Stimulated activated CD4-positive, alpha-beta T cell treated with anti-CD3 and anti-CD28 coated beads, Interleukin-15, amount 100 ng/mL, for 48 hours (primary cell): ENCODE measurements around the gene TEAD4.

Source experiments
- DNase-seq, 2 donors: peaks; one replicate each; pipeline ENCODE4 v3.0.0-alpha.2; 2020; ENCODE audit warnings: low read depth in 2 of 2

TEAD4 gene

DNA sequence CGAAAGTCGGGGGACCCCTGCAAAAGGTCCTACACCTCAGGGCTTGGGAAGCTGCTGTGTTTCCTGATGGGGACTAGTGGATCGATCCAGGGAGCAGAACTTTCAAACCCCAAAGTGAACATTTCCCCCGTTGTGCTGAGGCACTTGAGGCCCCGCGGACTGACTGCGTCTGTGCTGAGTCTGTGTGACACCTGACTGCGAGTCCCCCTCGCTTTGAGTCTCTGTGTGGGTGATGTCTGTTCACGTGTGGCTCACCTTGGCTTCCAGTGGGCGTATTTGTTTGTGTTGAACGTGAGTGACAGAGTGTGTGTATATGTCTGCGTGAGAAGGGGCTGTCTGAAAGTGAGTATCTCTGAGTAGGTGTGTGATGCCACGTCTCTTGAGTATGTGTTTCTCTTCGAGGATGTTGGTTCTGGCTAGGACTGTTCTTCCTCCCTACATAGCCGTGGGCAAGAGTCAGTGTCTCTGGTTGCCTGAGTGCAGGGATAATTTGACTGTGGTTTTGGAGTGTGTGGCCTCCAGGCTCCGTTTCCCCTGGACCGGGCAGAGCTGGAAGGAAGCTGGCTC is 1.3 kb downstream of the TEAD4 start:
- DNase-seq, result no peak

DNA sequence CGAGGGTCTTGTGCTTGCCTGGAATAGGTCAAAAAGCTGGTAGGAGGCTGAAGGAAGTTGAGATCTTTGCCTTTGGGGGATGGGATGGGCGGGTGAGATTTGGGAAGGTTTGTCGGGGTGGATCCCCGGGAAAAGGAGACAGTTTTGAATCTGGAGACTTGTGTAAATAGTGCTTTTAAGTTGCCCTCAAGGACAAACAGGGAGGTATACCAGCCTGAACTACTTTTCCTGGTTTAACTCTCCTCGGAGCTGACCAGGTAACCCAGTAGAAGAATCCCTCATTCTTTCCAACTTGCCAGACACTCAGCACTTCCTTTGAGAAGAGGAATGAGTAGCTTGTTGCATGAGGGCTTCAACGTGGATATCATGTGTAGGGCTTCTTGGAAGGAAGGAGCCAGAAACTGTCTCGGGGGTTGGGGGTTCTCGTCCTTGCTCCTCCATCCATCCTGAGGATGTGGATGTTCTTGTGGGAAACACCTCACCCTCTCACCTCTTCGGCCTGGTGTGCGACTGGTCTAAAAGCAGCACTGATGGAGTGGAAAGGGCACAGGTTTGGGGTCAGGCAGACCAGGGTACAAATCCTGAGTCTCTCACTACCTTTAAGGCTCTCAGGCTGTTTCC is 1.9 kb downstream of the TEAD4 start:
- no peak for DNase-seq

DNA sequence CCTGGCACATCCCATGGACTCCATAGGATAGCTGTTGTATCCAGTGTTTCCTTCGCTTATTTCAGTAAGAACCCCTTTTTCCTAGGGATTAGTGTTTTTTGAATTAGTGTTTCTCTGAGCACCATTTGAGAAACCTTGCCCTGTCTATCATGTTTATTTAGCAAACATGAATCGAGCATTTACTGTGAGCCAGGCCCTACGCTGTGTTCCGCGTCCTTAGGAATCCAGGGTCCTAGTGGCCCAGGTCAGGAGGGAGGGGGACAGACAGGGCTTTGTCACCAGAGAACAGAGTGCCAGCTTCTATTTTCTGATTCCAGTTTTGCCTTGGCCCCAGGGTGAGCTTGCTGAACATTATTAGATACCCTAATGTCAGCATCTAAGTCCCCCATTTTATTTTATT is 2.5 kb downstream of the TEAD4 start:
- DNase-seq, result no peak

DNA sequence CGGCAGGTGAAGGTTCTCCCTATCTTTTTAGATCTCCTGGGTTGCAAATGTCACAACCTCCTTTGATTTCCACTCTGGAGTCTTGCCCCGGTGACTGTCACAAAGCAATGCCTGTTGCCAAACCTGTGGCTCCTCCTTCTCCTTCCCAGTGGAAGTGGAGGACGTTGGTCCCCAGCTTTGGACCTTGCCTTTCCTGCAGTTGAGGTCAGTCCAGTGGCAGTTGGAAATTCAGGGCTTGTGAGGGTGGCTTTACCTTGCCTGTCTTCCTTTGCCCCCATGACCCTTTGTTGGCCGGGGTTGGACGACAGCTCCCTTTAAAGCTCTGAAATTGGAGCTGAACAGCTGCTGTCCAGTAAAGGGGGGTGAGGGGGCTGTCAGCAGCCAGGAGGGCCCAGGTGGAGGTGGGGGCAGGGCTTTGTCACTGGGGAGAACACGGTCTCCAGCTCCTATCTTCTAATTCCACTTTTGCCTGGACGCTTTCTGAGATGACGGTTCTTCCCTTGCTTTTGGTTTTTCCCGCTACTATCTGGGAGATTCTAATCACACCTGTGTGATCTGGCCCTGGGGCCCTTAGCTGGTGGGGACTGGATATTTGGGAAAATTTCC is 4.1 kb downstream of the TEAD4 start:
- DNase-seq, result no peak

DNA sequence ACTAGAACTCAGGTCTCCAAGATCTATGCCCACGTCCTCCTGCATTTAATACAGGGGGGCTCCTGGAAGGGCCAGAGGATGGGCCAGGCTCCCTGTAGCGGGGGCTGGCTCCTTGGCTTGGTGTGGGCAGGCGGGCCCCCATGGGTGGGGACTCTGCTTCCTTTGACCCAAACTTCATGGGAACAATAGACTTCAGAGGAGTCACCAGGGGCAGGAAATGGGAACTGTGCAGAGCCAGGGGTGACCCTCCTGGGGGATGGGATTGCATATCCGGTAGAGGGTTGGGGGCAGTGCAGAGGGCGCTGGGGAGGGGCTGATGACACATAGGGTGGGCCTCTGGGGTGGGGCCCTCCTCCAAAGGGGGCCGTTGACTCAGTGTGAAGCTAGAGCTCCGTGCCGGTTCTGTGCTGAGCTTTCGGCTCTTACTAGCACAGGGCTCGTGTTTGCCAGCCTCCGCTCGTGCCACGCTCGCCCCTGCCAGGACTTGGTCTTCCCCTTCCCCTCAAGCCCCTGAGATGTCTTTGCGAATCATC is 4.6 kb downstream of the TEAD4 start:
- no peak for DNase-seq

DNA sequence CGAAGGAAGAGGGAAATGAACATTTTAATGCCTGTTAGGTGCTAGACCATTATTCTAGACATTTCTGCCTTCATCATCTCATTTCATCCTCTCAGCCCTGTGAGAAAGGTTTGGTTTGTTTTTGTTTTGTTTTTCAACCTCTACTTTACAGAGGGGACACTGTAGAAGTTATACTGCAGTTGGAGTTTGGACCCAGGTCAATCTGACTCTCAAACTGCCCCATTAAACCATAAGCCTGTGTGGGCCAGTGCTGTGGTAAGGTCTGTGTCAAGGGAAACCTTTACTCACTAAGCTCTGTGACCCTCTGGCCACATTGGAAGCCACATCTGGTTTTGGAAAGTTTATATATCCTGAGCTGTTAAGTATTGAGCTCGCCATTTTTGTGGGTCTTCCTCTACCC is 8.5 kb downstream of the TEAD4 start:
- DNase-seq, result no peak

DNA sequence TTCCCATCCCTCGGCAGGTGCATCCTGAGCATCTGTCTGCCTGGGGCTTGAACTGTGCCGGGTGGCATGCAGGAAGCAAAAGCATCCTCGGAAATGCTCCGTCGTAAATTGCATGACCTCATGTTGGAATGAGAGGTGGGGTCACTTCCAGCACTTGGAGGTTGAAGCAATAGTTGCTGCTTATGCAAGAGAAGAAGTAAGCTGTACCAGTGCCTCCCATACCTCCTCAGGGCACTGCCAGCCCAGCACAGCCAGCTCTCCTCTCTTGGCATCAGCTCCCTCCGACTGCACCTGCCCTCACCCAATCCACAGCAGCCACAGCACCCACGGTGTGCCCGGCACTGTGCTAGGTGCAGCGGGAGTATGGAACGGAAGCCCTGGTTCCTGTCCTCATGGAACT is 11.5 kb downstream of the TEAD4 start:
- no peak for DNase-seq

DNA sequence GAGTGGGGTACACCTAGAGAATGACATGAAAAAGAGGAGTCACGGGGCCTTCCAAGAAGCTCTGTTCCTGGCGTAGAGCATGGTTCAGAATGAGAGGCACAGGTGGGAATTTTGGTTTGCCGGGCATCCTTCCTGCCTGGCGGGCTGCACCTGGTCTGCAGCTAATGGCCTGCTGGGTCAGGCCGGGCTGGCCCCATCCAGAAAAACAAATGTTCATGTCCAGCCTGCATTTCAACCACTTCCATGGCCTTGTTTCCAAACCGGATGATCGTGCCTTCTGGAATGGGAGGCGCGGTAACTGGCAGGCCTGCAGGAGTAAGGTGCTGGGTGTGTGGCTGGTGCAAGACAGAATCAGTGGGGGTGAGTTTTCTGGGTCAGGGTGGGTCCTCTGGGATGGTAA is 14.4 kb downstream of the TEAD4 start:
- no peak for DNase-seq

DNA sequence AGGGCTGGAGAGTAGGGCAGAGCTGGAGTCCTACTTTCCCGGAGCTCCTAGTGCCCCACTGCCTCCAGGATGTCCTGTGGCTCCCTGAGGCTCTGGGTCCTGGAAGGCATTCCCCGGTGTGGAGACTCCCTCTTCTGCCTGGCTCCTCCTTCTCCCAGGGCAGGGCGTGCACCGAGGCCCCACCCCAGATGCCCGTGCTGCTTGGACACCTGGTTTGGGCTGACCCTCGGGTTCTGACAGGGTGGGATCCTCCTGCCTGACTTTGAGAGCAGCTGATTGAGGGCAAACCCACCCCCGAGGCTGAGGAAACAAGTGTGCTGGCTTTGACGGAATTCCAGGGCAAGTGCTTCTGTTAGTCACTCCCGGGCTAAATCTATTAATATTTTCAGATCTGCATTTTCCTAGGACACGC is 15.4 kb downstream of the TEAD4 start:
- no peak for DNase-seq

DNA sequence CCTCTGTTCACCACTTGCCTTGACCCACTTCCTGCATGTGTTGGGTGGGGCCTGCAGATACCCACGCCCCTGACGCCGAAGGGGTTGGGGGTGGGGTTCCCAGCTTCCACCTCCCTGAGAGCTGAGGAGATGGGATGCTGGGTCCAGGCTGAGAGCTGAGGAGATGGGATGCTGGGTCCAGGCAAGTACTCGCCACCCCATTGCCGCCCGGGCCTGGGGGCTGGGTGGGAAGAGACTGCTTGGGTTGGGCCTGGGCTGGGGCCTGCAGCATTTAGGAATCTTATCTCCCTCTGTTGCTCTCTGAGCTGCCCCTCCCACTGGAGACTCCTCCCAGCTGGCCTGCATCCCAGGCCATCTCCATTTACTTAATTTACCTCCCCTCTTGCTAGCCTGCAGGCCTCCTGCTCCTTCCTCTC is 17.4 kb downstream of the TEAD4 start:
- no peak for DNase-seq

DNA sequence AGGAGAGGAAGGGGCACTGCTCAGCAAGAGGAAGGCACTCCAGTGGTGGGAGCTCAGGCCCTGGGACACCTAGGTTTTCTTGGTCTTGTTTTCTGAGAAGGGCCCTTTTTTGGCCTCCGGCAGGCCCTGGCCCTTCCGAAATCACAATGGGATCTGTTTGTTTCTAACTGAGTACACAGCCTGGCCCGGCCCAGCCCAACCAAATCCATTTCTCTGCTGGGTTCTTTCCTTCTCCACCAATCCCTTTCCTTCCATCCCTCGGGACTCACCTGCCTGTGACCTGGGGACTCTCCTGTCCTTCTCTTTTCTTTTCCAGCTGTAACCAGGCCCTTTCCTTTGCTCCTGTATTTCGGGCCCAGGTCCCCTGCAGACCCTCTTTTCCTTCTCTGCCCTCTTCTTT is 18.6 kb downstream of the TEAD4 start:
- no peak for DNase-seq

DNA sequence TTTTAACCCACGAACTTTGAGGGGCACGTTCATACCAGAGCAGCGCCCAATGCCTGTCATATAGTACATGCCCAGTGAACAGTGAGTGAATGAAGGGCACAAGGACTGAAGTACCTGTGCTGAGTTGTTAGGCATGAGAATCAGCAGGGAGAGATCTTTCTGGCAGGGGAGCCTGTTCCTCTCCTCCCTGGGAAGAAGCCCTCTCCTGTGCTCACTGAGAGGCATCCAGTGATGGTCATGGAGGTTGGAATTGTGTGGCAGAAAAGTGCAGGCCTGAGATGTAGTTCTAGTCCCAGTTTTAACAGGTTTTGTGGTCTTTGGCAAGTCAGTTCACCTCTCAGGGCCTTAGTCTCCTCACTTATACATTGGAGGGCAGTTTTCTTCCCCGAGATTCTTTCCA is 20.6 kb downstream of the TEAD4 start:
- no peak for DNase-seq

DNA sequence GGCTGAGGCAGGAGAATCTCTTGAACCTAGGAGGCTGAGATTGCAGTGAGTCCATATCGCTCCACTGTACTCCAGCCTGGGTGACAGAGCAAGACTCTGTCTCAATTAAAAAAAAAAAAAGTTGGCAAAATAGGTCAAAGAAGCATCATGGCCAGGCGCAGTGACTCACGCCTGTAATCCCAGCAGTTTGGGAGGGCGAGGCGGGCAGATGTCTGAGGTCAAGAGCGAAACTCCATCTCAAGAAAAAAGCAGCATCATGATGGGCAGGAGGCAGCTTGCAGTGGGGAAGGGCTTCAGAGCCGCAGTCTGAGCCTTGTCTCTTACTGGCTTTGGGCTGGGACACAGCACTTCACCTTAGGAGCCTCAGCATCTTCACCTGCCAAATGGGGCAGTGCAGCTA is 21.4 kb downstream of the TEAD4 start:
- no peak for DNase-seq

DNA sequence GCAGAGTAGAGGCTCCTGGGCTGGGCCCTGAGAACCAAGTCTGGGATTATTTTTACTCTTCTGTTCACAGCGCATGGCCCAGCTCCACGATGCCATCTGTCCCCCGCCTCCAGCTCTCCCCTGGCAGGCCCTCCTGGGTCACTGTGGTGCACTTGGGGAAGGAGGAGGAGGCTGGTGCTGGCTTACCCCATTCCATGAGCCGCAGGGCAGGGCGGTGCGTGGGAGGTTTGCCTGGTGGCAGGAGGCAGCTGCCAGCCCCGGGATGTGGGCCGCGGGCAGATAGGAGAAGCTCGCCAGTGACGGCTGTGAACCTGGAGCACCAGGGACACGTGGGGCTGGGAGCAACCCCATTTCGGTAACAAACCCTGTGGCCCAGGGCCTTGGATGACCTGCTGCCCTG is 23.2 kb downstream of the TEAD4 start:
- DNase-seq, result no peak

DNA sequence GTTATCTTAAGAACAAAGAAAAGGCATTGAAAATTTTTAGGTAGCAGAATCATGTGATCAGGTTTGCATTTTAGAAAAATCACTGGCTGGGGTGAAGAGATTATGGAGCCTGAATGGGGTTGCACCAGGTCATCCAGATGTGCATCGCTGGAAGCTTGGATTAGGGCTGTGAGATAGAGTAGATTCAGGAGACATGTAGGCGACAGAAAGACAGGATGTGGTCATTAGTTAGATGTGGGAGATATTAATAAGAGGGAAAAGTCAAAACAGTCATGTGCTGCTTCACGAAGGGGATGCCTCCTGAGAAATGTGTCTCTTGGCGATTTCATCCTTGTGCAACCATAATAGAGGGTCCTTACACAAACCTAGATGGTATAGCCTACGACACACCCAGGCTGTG is 25.1 kb downstream of the TEAD4 start:
- DNase-seq, result no peak

DNA sequence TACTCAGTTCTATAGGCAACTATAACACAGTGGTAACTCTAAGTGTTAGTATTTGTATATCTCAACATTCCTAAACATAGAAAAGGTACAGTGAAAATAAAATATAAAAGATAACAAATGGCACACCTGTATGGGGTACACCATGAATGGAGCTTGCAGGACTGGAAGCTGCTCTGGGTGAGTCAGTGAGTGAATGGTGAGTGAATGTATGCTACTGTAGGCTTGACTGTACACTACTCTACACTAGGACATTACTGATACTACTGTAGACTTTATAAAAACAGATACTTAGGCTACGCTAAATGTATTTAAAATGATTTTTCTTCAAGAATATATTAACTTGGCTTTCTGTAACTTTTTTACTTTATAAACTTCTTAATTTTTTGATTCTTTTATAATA is 25.5 kb downstream of the TEAD4 start:
- no peak for DNase-seq

DNA sequence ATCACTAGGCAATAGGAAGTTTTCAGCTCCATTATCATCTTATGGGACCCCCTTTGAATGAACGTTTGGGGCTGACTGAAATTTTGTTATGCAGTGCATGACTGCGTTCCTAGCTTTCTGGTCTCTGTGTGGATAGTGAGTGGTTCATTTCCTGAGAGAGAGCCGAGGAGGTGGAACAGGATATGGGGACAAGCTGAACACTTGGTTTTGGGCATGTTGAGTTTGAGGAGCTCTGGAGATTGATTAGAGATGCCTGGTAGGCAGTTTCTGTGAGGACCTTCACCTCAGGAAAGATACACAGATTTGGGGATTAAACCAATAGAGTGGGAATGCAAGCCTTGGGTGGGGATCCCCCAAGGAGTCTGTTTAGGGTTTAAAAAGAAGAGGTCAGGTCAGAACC is 27.7 kb downstream of the TEAD4 start:
- no peak for DNase-seq

DNA sequence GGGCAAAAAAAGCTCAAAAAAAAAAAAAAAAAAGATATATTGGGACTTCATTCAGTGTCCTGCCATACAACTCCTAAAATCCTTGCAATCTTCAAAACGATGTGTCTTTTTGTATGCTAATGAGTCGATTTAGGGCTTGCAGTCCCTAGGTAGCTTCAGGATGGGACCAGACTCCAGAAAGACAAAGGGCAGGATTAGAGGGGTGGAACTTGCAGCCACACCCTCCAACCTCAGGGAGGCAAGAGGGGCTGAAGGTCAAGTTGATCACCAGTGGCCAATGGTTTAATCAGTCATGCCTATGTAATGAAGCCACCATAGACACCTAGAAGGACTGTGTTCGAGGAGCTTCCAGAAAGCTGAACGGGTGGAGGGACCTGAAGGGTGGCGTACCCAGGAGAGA is 29.3 kb downstream of the TEAD4 start:
- no peak for DNase-seq

DNA sequence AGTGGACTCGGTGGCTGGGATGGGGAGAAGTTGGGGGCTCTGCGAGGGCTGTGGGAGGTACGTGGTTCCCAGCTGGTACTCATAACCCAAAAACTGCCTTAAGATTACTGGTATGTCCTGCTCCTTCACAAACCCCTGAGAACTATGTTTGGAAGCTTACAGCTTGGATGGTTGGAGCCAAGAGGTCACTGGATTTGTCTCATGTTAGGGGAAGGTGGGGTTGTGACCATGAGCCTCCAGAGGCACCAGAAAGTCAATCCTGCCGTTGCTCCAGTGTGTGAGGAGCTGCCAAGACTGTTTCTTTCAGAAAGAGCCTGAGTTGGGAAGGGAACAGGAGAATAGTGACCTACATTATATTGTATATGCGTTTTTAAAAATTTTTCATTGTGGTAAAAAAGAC is 33.5 kb downstream of the TEAD4 start:
- no peak for DNase-seq

DNA sequence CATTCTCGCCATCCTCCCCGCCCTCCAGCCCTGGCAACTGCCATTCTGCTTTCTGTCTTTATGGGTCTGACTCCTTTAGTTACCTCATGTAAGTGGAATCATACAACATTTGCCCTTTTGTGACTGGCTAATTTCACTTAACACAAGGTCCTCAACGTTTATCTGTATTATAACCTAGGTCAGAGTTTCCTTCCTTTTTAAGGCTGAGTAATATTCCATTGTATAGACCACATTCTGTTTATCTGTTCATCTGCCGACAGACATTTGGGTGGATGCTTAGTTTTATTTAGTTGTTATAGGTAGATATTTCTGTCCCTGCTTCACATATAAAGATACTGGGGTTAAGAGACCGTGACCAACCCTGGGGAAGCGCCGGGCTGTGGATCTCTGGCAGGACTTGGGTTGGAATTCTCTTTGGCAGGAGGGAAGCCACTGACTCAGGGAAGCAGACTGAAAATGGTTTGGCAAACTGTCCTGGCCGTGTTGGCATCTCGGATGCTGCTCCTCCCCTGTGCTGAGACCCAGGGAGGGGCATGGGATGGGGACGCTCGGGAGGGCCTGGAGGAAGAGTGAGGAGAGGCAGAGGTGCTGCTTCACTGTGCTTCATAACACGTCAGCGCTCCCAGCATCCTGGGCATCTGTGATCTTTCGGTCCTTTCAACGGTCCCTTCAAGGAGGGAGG is 38.9 kb downstream of the TEAD4 start:
- no peak for DNase-seq

DNA sequence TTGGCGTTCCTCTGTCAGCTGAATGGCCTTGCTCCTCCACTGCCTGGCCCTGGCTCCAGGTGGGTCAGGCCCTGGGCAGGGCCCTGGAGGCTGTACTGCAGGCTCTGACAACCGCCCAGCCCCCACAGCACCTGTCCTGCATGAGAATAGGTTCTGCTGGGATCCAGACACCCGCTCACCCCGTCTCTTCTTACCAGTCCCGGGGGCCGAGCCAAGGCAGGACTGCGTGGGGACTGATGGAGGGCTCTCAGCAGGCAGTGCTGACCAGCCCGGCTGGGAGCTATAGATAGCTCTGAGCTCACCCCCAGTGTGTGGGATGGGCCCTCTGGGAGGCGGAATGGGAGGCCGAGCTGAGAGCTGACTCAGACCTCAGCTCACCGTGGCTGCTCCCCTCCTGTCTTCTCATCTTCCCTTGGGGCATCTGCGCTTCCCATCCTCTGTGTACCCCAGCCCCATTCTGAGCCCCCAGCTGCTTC is 39.6 kb downstream of the TEAD4 start:
- DNase-seq, result no peak

DNA sequence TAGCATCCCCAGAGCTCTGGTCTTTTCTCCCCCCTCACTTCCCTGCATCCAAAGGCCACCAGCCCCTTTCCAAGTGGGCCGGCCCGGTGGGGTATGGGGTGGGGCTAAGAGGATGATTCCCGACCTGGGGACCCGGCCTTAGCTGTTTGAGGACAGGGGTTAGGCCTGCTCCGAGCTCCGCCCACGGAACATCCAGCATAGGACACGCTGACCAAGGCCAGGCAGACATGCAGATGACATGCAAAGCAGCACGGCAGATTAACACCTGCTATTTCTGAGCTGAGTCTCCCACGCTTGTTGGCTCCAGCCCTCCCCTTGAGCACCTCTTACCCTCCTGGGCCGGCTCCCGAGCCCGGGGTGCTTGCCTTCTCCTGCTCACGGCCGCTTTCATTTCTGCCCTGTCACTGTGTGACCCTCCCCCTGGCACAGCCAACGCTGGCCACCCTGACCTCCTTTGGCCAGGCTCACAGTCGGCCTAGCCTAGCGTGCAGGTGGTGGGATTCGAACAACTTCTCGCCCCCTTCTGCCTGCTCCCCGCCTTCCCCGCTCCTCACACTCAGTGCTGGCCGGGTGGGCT is 40.2 kb downstream of the TEAD4 start:
- no peak for DNase-seq
